HepG2 (cell line): Measurements from ENCODE around the gene ZNF414. TPM values are rescaled to one million over a fixed set of nuclear protein-coding genes. Genes with fewer than 3 reads are reported as not detected.

Experiments used
- ARHGAP35 ChIP-seq: sonication (generic); formaldehyde crosslinking; IDR thresholded peaks from 2 replicates; pipeline ENCODE4 v1.9.0; 2022; ENCODE audit warnings: mild to moderate bottlenecking, inconsistent platforms, moderate library complexity, missing genetic modification reagents, borderline replicate concordance
- BRD4 ChIP-seq: sonication (generic); formaldehyde crosslinking; IDR thresholded peaks from 2 replicates; pipeline ENCODE4 v1.4.0; 2020; ENCODE audit warnings: missing genetic modification reagents
- CC2D1A ChIP-seq: sonication (generic); formaldehyde crosslinking; IDR thresholded peaks from 2 replicates; pipeline ENCODE4 v1.8.1; 2023; ENCODE audit warnings: mild to moderate bottlenecking, missing genetic modification reagents
- DPF2 ChIP-seq: sonication (generic); formaldehyde crosslinking; IDR thresholded peaks from 2 replicates; pipeline ENCODE4 v1.4.0; 2020; ENCODE audit warnings: mild to moderate bottlenecking, low read depth, missing genetic modification reagents, borderline replicate concordance
- IRX3 ChIP-seq: sonication (generic); formaldehyde crosslinking; IDR thresholded peaks from 2 replicates; pipeline ENCODE4 v1.8.1; 2023; ENCODE audit warnings: mild to moderate bottlenecking, low read depth, missing genetic modification reagents, borderline replicate concordance
- MYNN ChIP-seq: sonication (generic); formaldehyde crosslinking; IDR thresholded peaks from 2 replicates; pipeline ENCODE4 v1.4.0; 2020; ENCODE audit warnings: mild to moderate bottlenecking, low read depth, missing genetic modification reagents
- PCBP2 ChIP-seq: fragments of 200-400 bp; formaldehyde crosslinking; optimal IDR thresholded peaks from 2 replicates; pipeline ENCODE3; 2018; ENCODE audit warnings: low read length, low read depth; ENCODE audit not compliant: poor library complexity, severe bottlenecking
- ZFP37 ChIP-seq: sonication (generic); formaldehyde crosslinking; IDR thresholded peaks from 2 replicates; pipeline ENCODE4 v1.4.0; 2020; ENCODE audit warnings: missing genetic modification reagents, borderline replicate concordance
- ZNF3 ChIP-seq: IDR thresholded peaks from 2 replicates; pipeline ENCODE4 v1.7.0; 2017; ENCODE audit warnings: inconsistent platforms
- ZNF616 ChIP-seq: sonication (generic); formaldehyde crosslinking; IDR thresholded peaks from 2 replicates; pipeline ENCODE4 v1.5.0; 2020; ENCODE audit warnings: low read depth, mild to moderate bottlenecking, missing genetic modification reagents
- polyA plus RNA-seq, 8 experiments: library from polyadenylated mRNA; depleted of rRNA in 3 of 8; stranded (reverse) in 7 of 8; unstranded in 1 of 8; fragments of >200 nt; fragmentation: Illumina TruSeq in 4 of 8; extraction: Trizol in 4 of 8; gene quantifications; 2 replicates each; pipeline versions ENCODE4 v1.2.1 to v1.2.3, GENCODE V29; 2011 to 2016; ENCODE audit warnings: low read depth in 4 of 8, missing spikeins in 1 of 8, mixed read lengths in 1 of 8; ENCODE audit not compliant: insufficient read depth in 1 of 8
- total RNA-seq, 5 experiments: library from RNA; depleted of rRNA; stranded (reverse); fragments of >200 nt; fragmentation: Illumina TruSeq; extraction: Trizol; gene quantifications; 2 replicates each; pipeline ENCODE4 v1.2.3, GENCODE V29; 2016; ENCODE audit warnings: low read depth in 1 of 5
- TF ChIP-seq, protein P1 (sequence below): sonication (generic); formaldehyde crosslinking; IDR thresholded peaks from 2 replicates; pipeline ENCODE4 v1.9.0; 2021; ENCODE audit warnings: missing genetic modification reagents, mild to moderate bottlenecking, borderline replicate concordance
- TF ChIP-seq, protein P2 (sequence below): sonication (generic); formaldehyde crosslinking; IDR thresholded peaks from 2 replicates; pipeline ENCODE4 v1.4.0; 2020; ENCODE audit warnings: mild to moderate bottlenecking, missing genetic modification reagents
- TF ChIP-seq, protein P3 (sequence below): sonication (generic); formaldehyde crosslinking; IDR thresholded peaks from 2 replicates; pipeline ENCODE4 v1.5.0; 2020; ENCODE audit warnings: mild to moderate bottlenecking, missing genetic modification reagents
- TF ChIP-seq, protein P4 (sequence below): sonication (generic); formaldehyde crosslinking; IDR thresholded peaks from 2 replicates; pipeline ENCODE4 v1.4.0; 2020; ENCODE audit warnings: missing genetic modification reagents
- TF ChIP-seq, protein P5 (sequence below): sonication (generic); formaldehyde crosslinking; IDR thresholded peaks from 2 replicates; pipeline ENCODE4 v1.8.1; 2023; ENCODE audit warnings: mild to moderate bottlenecking, missing genetic modification reagents

Gene ZNF414
- total and polyA plus RNA-seq, 2 of the 13 experiments (the other 11 are each of a cell fraction or from before 2014, with no cell fraction given): 2.5 to 4.0 TPM

DNA sequence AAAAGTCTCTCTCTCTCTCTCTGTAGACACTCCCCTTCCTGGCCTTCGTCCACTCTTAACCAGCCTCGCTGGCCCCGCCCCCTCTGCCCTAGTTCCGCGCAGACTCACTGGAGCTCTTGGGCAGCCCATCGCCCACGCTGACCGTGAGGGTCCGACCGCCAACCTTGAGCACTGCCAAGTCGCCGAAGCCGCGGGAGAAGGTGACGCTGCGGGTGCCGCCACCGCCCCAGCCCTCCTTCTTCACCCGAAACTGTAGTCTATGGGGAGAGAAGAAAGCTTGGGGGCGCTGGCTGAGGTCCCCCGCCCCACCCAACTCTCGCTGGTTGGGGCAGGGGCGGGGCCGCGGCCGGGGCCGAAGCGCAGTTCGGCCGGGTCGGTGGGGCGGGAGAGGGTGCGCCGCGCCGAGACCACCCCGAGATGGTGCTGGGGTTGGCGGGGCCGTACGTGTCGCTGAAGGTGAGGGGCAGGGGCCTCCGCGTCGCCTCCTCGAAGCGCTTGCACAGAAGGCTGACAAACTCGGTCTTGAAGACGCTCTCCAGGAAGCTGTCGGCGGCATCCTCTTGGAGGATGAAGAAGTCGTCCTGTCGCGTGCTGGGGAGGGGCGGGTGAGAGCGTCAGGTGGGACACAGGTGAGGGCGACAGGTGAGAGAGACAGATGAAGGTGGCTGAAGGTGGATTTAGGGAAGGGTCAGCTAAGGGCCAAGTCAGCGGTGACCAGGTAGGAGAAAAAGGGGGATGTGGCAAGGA is 12.6 kb upstream of the ZNF414 start (continued):
- TF ChIP-seq, protein P1, sequence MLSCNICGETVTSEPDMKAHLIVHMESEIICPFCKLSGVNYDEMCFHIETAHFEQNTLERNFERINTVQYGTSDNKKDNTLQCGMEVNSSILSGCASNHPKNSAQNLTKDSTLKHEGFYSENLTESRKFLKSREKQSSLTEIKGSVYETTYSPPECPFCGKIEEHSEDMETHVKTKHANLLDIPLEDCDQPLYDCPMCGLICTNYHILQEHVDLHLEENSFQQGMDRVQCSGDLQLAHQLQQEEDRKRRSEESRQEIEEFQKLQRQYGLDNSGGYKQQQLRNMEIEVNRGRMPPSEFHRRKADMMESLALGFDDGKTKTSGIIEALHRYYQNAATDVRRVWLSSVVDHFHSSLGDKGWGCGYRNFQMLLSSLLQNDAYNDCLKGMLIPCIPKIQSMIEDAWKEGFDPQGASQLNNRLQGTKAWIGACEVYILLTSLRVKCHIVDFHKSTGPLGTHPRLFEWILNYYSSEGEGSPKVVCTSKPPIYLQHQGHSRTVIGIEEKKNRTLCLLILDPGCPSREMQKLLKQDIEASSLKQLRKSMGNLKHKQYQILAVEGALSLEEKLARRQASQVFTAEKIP (CRISPR knock-in tag): no peak
- TF ChIP-seq DPF2 (no peak), ZFP37 (CRISPR knock-in tag) (no peak), ARHGAP35 (CRISPR knock-in tag) (no peak), CC2D1A (CRISPR knock-in tag) (no peak), ZNF616 (CRISPR knock-in tag) (0 out of 2 replicates have a peak, but pooled peaks have one; percentile 51), IRX3 (CRISPR knock-in tag) (no peak), ZNF3 (CRISPR knock-in tag) (no peak), BRD4 (no peak), MYNN (CRISPR knock-in tag) (no peak), PCBP2 (no peak)
- TF ChIP-seq, protein P2, sequence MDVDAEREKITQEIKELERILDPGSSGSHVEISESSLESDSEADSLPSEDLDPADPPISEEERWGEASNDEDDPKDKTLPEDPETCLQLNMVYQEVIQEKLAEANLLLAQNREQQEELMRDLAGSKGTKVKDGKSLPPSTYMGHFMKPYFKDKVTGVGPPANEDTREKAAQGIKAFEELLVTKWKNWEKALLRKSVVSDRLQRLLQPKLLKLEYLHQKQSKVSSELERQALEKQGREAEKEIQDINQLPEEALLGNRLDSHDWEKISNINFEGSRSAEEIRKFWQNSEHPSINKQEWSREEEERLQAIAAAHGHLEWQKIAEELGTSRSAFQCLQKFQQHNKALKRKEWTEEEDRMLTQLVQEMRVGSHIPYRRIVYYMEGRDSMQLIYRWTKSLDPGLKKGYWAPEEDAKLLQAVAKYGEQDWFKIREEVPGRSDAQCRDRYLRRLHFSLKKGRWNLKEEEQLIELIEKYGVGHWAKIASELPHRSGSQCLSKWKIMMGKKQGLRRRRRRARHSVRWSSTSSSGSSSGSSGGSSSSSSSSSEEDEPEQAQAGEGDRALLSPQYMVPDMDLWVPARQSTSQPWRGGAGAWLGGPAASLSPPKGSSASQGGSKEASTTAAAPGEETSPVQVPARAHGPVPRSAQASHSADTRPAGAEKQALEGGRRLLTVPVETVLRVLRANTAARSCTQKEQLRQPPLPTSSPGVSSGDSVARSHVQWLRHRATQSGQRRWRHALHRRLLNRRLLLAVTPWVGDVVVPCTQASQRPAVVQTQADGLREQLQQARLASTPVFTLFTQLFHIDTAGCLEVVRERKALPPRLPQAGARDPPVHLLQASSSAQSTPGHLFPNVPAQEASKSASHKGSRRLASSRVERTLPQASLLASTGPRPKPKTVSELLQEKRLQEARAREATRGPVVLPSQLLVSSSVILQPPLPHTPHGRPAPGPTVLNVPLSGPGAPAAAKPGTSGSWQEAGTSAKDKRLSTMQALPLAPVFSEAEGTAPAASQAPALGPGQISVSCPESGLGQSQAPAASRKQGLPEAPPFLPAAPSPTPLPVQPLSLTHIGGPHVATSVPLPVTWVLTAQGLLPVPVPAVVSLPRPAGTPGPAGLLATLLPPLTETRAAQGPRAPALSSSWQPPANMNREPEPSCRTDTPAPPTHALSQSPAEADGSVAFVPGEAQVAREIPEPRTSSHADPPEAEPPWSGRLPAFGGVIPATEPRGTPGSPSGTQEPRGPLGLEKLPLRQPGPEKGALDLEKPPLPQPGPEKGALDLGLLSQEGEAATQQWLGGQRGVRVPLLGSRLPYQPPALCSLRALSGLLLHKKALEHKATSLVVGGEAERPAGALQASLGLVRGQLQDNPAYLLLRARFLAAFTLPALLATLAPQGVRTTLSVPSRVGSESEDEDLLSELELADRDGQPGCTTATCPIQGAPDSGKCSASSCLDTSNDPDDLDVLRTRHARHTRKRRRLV: no peak; the same call in 1 of the 2 replicates
- TF ChIP-seq, protein P3, sequence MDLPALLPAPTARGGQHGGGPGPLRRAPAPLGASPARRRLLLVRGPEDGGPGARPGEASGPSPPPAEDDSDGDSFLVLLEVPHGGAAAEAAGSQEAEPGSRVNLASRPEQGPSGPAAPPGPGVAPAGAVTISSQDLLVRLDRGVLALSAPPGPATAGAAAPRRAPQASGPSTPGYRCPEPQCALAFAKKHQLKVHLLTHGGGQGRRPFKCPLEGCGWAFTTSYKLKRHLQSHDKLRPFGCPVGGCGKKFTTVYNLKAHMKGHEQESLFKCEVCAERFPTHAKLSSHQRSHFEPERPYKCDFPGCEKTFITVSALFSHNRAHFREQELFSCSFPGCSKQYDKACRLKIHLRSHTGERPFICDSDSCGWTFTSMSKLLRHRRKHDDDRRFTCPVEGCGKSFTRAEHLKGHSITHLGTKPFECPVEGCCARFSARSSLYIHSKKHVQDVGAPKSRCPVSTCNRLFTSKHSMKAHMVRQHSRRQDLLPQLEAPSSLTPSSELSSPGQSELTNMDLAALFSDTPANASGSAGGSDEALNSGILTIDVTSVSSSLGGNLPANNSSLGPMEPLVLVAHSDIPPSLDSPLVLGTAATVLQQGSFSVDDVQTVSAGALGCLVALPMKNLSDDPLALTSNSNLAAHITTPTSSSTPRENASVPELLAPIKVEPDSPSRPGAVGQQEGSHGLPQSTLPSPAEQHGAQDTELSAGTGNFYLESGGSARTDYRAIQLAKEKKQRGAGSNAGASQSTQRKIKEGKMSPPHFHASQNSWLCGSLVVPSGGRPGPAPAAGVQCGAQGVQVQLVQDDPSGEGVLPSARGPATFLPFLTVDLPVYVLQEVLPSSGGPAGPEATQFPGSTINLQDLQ (CRISPR knock-in tag): no peak
- TF ChIP-seq, protein P4, sequence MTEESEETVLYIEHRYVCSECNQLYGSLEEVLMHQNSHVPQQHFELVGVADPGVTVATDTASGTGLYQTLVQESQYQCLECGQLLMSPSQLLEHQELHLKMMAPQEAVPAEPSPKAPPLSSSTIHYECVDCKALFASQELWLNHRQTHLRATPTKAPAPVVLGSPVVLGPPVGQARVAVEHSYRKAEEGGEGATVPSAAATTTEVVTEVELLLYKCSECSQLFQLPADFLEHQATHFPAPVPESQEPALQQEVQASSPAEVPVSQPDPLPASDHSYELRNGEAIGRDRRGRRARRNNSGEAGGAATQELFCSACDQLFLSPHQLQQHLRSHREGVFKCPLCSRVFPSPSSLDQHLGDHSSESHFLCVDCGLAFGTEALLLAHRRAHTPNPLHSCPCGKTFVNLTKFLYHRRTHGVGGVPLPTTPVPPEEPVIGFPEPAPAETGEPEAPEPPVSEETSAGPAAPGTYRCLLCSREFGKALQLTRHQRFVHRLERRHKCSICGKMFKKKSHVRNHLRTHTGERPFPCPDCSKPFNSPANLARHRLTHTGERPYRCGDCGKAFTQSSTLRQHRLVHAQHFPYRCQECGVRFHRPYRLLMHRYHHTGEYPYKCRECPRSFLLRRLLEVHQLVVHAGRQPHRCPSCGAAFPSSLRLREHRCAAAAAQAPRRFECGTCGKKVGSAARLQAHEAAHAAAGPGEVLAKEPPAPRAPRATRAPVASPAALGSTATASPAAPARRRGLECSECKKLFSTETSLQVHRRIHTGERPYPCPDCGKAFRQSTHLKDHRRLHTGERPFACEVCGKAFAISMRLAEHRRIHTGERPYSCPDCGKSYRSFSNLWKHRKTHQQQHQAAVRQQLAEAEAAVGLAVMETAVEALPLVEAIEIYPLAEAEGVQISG (CRISPR knock-in tag): no peak
- TF ChIP-seq, protein P5, sequence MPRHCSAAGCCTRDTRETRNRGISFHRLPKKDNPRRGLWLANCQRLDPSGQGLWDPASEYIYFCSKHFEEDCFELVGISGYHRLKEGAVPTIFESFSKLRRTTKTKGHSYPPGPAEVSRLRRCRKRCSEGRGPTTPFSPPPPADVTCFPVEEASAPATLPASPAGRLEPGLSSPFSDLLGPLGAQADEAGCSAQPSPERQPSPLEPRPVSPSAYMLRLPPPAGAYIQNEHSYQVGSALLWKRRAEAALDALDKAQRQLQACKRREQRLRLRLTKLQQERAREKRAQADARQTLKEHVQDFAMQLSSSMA (CRISPR knock-in tag): no peak
